Caco-2 (cell line): ENCODE results near the gene PHC2. TPM values are rescaled to one million over a fixed set of nuclear protein-coding genes. Genes with fewer than 3 reads are reported as not detected.

ENCODE experiments used
- BruUV-seq: library from RNA; stranded (reverse); fragments of 400-500 nt; replicated peaks from 2 replicates; lab custom pipeline; 2021; lab: Mats Ljungman, UMichigan
- CTCF ChIA-PET: fragments of 300-600 bp; sonication (Branson Sonifier 250); formaldehyde crosslinking; loops from one replicate; lab custom pipeline; 2022; ENCODE audit warnings: antibody characterized with exemption; lab: Charles Lee
- POLR2A ChIA-PET: fragments of 300-600 bp; sonication (Branson Sonifier 250); formaldehyde crosslinking; loops from one replicate; lab custom pipeline; 2022; ENCODE audit warnings: antibody characterized with exemption; lab: Charles Lee
- DNase-seq, 2 experiments: peaks; one replicate each; pipeline versions ENCODE4 v3.0.0 to v3.0.0-alpha.2; 2020 to 2022
- H3K27me3 ChIP-seq: replicated peaks from 2 replicates; pipeline ENCODE4 v1.6.0; 2011; ENCODE audit warnings: low read length; ENCODE audit not compliant: control insufficient read depth, insufficient read depth
- H3K36me3 ChIP-seq: 2 replicates; pipeline ENCODE4 v1.5.1; 2011; ENCODE audit warnings: low read length; ENCODE audit not compliant: control insufficient read depth, insufficient read depth
- H3K4me1 ChIP-seq: fragments of 250-450 bp; sonication (Bioruptor Pico); 2 replicates; pipeline ENCODE4 v1.5.1; 2020; ENCODE audit warnings: mild to moderate bottlenecking
- H3K4me3 ChIP-seq: 2 replicates; pipeline ENCODE4 v1.5.1; 2011; ENCODE audit warnings: low read depth, mild to moderate bottlenecking, control low read depth, low read length
- H3K9me3 ChIP-seq: fragments of 250-450 bp; sonication (Bioruptor Pico); 2 replicates; pipeline ENCODE4 v1.5.1; 2020; ENCODE audit warnings: mild to moderate bottlenecking, moderate library complexity
- H3K27ac Mint-ChIP-seq: one replicate; pipeline ENCODE4 v1.8.0; 2022; ENCODE audit warnings: mixed read lengths; ENCODE audit not compliant: unreplicated experiment
- H3K27me3 Mint-ChIP-seq: one replicate; pipeline ENCODE4 v1.8.0; 2022; ENCODE audit warnings: mixed read lengths; ENCODE audit not compliant: insufficient read depth, unreplicated experiment
- H3K36me3 Mint-ChIP-seq: one replicate; pipeline ENCODE4 v1.8.0; 2022; ENCODE audit warnings: mild to moderate bottlenecking, mixed read lengths; ENCODE audit not compliant: insufficient read depth, unreplicated experiment
- H3K4me1 Mint-ChIP-seq: one replicate; pipeline ENCODE4 v1.8.0; 2022; ENCODE audit warnings: low read depth, mixed read lengths; ENCODE audit not compliant: unreplicated experiment
- H3K4me3 Mint-ChIP-seq: one replicate; pipeline ENCODE4 v1.8.0; 2022; ENCODE audit warnings: mild to moderate bottlenecking, moderate library complexity, mixed read lengths; ENCODE audit not compliant: unreplicated experiment
- H3K9me3 Mint-ChIP-seq: one replicate; pipeline ENCODE4 v1.8.0; 2022; ENCODE audit warnings: mixed read lengths; ENCODE audit not compliant: unreplicated experiment
- CTCF ChIP-seq, 2 experiments: fragments of 200-600 bp in 1 of 2; IDR thresholded peaks; 1 replicate in 1 of 2; 2 replicates in 1 of 2; pipeline versions ENCODE4 v1.5.1 to v1.8.0; 2011 to 2022; ENCODE audit warnings: antibody characterized with exemption in 1 of 2, control low read depth in 1 of 2, inconsistent platforms in 1 of 2, low read depth in 1 of 2, low read length in 1 of 2, mild to moderate bottlenecking in 1 of 2, moderate library complexity in 1 of 2; ENCODE audit not compliant: insufficient read depth in 1 of 2, severe bottlenecking in 1 of 2, unreplicated experiment in 1 of 2
- intact Hi-C: fragments of 100-400 bp; cut with micrococcal nuclease; formaldehyde crosslinking; loops from one replicate; pipeline ENCODE4 v1.10.0; 2022; ENCODE audit not compliant: unreplicated experiment
- total RNA-seq: library from RNA; stranded (reverse); gene quantifications from 2 replicates; pipeline ENCODE4 v1.2.3, GENCODE V29; 2022

Gene PHC2
- total RNA-seq, 1 experiment from 2014 or later: 35.2 TPM

- POLR2A ChIA-PET: no interaction called here
- peaks cover 9% of the 10 kb centered on the region for H3K27me3 Mint-ChIP-seq
Observed at GRCh38 chr1:33464552-33464951, 33.7 kb upstream of the PHC2 start.

GRCh38 chr1:33462405-33463164, 31.7 kb upstream of the PHC2 start:
- H3K9me3 ChIP-seq: no peaks in the 10 kb centered on the region
- Mint-ChIP-seq H3K27ac (no peak overlapping the region), H3K36me3 (no peaks in the 10 kb centered on the region), H3K4me1 (no peaks in the 10 kb centered on the region), H3K4me3 (no peak overlapping the region), H3K9me3 (no peaks in the 10 kb centered on the region), H3K27me3 (peaks cover 9% of the 10 kb centered on the region)
- no peaks in the 10 kb centered on the region for H3K4me1 ChIP-seq
- no peak overlapping the region for H3K4me3 ChIP-seq
- ChIA-PET CTCF (interaction anchor here (0.6 to 0.7 kb wide), 2 partner anchors 19 to 167 kb away, joined by 3 to 4 read pairs; no protein-coding TSS in a partner anchor), POLR2A (no interaction called here)
- intact Hi-C loops: no loop called here
- no peak for DNase-seq
- H3K27me3 ChIP-seq: no peaks in the 10 kb centered on the region
- no TSS peak for BruUV-seq
- TF ChIP-seq CTCF (IDR thresholded peaks at IDR 0.05; ENCODE audit: insufficient read depth in 1 of 2, low read depth in 1 of 2, low read length in 1 of 2, severe bottlenecking in 1 of 2, unreplicated experiment in 1 of 2): no peak
- no peaks in the 10 kb centered on the region for H3K36me3 ChIP-seq

More at GRCh38 chr1:33464552-33464951, 33.7 kb upstream of the PHC2 start:
- CTCF ChIA-PET: no interaction called here
- no peak overlapping the region for H3K4me3 Mint-ChIP-seq
- no peak for DNase-seq
- Histone ChIP-seq H3K4me1 (no peaks in the 10 kb centered on the region), H3K9me3 (no peaks in the 10 kb centered on the region), H3K4me3 (no peak overlapping the region), H3K36me3 (no peaks in the 10 kb centered on the region), H3K27me3 (no peaks in the 10 kb centered on the region)
- intact Hi-C loops: no loop called here
- H3K27ac Mint-ChIP-seq: no peak overlapping the region
- TF ChIP-seq CTCF (IDR thresholded peaks at IDR 0.05; ENCODE audit: insufficient read depth in 1 of 2, low read depth in 1 of 2, low read length in 1 of 2, severe bottlenecking in 1 of 2, unreplicated experiment in 1 of 2): no peak
- BruUV-seq: no TSS peak
- H3K4me1 Mint-ChIP-seq: no peaks in the 10 kb centered on the region
- H3K9me3 Mint-ChIP-seq: no peaks in the 10 kb centered on the region
- H3K36me3 Mint-ChIP-seq: no peaks in the 10 kb centered on the region

- Mint-ChIP-seq H3K27ac (no peak overlapping the region), H3K4me3 (no peak overlapping the region), H3K27me3 (peaks cover 9% of the 10 kb centered on the region), H3K9me3 (no peaks in the 10 kb centered on the region), H3K4me1 (no peaks in the 10 kb centered on the region), H3K36me3 (no peaks in the 10 kb centered on the region)
- no peaks in the 10 kb centered on the region for H3K36me3 ChIP-seq
- no peak overlapping the region for H3K4me3 ChIP-seq
- intact Hi-C loops: no loop called here
- H3K27me3 ChIP-seq: no peaks in the 10 kb centered on the region
- no TSS peak for BruUV-seq
- POLR2A ChIA-PET: no interaction called here
- H3K4me1 ChIP-seq: no peaks in the 10 kb centered on the region
- TF ChIP-seq CTCF (IDR thresholded peaks at IDR 0.05; ENCODE audit: insufficient read depth in 1 of 2, low read depth in 1 of 2, low read length in 1 of 2, severe bottlenecking in 1 of 2, unreplicated experiment in 1 of 2): no peak
- CTCF ChIA-PET: no interaction called here
- no peaks in the 10 kb centered on the region for H3K9me3 ChIP-seq
- no peak for DNase-seq
Observed at GRCh38 chr1:33460947-33461629, 30.2 kb upstream of the PHC2 start.
